HG03442 (cell line): ENCODE measurements around the gene TMEM258.

Experiments
- ATAC-seq: cut with Tn5 transposase; IDR thresholded peaks from one replicate; pipeline ENCODE4 v1.9.1; 2021; ENCODE audit warnings: mild to moderate bottlenecking, moderate library complexity; ENCODE audit not compliant: unreplicated experiment

The TMEM258 gene

DNA sequence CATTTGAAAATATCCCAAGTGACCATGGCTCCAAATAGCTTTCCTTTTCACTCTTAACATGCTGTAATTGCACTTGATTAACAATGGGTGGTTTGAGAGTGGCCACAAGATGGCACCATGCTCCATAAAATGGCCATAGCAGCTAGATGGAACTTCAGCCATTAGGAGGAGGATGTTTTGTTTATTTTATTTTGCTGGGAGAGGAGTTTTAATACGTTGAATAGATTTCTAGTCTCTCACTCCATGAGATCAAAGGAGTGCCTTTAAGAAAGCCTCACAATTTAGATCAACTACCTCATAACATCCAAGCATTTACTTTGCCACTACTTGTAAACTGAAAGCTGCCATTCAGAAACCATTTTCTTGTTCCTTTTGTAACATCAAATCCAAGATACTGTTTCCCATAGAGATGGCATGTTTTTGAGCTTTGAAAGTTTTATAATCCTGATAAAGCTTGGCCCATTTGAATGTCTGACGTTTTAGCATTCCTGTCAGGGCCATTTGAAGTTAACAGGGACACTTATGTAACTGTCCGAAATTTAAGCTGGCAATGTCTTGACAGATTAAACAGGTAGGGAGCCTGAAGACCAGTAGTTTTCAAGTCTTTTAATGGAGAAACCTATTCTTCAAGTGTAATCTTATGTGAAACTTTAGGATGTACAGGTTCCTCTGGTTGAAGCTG lies 5.0 kb upstream of the TMEM258 start:
- no peak for ATAC-seq

DNA sequence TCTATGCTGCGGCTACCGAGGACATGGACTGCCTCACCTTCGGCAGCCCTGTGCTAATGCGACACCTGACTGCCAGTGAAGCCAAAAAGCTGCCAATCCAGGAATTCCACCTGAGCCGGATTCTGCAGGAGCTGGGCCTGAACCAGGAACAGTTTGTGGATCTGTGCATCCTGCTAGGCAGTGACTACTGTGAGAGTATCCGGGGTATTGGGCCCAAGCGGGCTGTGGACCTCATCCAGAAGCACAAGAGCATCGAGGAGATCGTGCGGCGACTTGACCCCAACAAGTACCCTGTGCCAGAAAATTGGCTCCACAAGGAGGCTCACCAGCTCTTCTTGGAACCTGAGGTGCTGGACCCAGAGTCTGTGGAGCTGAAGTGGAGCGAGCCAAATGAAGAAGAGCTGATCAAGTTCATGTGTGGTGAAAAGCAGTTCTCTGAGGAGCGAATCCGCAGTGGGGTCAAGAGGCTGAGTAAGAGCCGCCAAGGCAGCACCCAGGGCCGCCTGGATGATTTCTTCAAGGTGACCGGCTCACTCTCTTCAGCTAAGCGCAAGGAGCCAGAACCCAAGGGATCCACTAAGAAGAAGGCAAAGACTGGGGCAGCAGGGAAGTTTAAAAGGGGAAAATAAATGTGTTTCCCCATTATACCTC lies 3.6 kb upstream of the TMEM258 start:
- no peak for ATAC-seq

DNA sequence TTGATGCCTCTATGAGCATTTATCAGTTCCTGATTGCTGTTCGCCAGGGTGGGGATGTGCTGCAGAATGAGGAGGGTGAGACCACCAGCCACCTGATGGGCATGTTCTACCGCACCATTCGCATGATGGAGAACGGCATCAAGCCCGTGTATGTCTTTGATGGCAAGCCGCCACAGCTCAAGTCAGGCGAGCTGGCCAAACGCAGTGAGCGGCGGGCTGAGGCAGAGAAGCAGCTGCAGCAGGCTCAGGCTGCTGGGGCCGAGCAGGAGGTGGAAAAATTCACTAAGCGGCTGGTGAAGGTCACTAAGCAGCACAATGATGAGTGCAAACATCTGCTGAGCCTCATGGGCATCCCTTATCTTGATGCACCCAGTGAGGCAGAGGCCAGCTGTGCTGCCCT lies 3.1 kb upstream of the TMEM258 start:
- ATAC-seq, result no peak

DNA sequence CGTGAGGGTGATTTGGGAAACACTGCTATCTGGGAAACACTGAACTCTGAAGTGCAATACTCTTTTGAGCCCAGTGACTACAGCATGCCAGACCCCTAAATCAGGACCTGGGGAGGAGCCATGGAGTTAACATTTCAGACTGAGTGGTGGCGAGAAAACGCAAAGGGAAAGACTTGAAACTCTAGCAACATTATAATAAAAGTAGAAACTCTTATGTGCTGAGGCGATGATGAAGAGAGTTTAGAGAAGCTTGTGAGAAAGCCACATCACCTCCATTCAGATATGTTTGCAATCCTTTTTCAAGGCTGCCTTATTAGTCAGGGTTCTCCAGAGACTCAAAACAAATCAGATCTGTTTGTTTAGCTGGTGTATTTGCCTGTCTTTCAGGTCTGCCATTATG lies 2.2 kb upstream of the TMEM258 start:
- no peak for ATAC-seq

DNA sequence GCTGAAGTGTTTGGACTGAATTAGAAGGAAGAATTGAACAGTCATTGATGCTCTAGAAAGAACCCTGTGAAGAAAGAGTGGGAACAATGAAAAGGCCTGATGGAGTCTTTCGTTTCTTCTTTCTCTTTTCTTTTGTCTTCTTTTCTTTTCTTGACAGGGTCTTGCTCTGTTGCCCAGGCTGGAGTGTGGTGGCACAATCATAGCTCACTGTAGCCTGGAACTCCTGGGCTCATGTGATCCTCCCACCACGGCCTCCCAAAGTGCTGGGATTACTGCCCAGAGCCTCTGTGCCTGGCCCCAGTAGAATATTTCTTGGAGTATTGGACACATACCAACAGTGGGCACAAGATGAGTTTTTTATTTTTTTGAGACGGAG lies 1.4 kb upstream of the TMEM258 start:
- ATAC-seq, result no peak

DNA sequence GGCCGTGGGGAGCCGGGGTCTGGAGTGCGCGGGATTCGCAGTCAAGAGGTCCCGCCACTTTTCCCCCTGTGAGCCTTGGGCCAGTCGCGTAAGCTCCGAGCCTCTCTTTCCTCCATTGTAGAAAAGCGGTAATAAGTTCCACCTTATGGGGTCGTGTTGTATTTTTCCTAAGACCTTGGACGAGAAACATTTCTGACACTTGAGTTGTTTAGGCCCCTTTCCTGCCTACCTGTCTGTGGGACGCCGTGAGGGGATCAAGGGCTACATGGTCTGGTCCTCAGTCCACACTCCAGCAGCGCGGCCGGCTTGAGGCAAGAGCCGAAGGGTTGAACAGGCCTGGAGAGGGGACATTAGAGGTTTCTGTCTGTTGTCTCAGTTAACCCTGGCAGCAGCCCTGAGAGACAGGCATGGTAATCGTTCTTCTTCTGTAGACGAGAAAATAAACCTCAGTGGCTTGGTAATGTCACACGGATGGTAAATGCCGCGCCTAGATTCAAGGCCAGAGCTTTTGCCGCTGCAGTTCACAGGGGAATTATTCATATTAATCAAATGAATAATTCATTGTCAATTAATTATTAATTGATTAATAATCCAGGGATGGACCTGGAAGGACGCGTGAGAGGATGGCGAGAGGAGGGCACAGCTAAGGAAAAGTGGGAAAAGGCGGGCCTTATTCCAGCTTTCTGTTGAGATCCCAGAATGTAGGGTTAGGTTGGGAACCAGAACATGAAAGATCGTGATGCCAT lies 857 bp upstream of the TMEM258 start:
- ATAC-seq, result no peak

DNA sequence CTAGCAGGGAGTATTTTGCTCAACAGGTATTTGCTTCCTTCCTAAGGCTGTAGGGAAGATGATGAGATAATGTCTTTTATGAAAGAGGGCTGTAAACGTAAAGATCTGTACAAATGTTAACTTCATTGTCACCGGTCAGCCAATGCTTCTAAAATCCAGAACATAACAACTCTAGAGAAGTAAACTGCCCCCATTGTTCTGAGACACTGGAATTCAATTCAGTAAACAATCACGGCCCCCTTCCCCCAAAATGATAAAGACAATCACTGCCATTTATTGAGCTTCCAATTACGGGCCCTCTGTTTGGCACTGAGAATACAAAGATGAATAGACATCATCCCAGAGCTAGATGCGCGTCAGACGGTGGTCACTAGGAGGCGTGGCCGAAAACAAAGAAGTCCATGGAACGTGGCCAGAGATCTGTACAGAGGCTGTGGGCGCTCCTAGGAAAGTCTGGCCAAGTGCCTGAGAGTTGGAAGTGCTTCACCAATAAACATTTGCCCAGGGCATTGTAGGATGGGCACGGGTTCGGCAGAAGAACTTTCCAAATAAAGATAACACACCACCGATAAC lies 576 bp downstream of the TMEM258 start:
- no peak for ATAC-seq

DNA sequence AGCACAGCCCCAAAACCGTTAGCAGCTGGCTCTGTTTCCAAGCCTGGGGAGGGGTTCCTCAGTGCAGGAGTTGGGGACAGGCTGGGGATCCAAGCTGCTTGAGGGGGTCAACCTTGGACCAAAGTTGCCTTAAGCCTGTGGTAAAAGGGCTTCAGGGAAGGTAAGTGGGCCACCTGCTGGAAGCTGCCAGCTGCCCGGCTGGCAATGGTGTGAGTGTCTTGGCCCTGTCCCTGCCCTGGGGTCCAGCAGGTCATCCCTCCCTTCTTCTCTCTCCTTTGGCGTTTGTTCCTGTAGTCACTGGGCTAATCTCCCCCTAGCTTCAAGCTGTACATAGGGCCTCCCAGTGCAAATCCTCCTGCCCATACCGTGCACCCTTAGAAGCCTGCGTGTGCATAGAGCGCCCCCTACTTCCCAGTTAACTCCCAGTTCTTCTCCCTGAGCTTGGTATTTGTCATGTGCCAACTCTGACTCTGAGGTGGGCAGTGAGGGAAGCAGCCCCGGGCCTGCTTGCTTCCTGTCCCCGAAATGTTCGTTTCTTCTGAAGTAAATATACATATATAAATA lies 4.4 kb downstream of the TMEM258 start:
- ATAC-seq, result no peak

DNA sequence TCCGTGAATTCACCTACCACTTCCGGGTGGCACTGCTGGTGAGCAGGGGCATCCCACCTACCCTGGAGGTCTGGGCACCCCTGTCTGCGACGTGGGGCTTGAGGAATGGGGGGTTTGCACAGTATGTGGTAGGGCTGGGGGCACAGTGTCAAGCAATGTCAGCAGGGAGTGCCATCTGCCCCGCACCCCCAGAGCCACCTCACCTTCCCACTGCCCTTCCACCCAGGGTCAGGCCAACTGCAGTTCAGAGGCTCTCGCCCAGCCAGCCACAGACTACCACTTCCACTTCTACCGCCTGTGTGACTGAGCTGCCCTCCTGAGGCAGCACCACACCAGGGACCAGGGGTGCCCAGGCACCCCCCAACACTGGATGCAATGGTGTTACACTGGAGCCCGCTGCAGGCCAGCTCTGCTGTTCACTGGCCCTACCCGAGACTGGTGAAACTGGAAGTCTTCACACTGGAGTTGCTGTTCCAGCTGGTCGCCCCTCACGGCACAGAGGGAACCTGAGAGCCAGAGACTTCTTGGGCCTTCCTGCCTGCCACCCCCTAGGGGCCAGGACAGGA lies 6.5 kb downstream of the TMEM258 start:
- no peak for ATAC-seq

DNA sequence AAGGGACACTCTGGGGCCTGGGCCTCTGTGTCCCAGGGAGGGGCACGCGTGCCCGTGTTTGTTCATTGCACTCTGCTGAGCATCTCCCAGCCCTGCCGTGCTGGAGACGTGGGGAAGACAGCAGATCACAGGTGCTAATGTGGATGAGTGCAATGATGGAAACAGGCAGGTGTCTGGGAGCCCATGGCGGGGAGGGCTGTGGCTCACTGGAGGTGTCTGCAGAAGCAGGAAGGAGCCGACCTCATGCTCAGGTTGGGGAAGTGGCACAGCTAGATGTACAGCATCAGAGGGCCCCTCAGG lies 7.9 kb downstream of the TMEM258 start:
- no peak for ATAC-seq

DNA sequence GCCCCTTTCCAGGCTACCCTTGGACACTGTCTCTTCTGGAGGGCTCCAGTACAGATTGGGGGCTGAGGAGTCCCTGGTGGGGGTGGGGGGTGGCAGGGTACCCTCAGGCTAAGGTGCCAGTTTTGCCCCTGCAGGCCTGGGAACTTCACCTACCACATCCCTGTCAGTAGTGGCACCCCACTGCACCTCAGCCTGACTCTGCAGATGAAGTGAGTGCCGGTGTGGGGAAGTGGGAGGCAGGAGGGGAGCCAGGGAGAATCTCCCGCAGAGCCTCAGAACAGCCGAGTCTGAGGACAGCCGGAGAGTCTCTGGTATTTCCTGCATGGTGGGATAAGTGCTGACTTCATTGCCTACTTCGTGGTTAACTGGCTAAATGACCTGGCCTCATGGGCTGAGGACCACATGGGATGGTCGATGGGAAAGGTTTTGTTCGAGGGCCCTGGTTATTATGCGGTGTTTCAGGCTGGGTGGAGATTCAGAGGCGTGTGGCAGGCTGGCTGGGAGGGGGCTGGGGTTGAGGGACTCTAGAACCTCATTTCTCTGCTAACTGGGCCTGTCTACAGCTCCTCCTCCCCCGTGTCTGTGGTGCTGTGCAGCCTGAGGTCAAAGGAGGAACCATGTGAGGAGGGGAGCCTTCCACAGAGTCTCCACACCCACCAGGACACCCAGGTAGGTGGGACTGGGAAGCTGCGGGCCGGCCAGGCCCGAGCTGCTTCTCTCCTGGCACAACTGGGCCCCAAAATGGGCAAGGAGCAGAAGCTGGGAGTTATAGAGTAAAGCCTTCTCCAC lies 8.5 kb downstream of the TMEM258 start:
- ATAC-seq, result no peak

DNA sequence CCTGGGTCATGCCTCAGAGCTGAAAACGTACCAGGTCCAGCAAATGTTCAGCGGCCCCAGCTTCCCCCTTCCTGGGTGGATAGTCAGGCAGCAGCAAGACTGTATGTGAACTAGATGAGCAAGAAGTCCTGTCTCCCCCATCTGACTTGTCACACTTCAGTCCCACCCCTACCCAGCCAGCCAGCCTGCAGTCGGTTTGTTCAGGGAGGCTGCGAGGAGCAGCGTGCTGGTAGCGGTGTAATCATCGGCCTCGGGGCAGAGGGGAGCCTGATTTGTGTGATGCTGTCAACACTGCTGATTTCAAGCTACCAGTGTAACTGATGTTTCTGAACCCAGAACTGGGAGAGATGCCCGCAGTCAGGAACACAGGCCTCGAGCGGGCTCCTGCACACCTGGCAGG lies 9.6 kb downstream of the TMEM258 start:
- no peak for ATAC-seq

DNA sequence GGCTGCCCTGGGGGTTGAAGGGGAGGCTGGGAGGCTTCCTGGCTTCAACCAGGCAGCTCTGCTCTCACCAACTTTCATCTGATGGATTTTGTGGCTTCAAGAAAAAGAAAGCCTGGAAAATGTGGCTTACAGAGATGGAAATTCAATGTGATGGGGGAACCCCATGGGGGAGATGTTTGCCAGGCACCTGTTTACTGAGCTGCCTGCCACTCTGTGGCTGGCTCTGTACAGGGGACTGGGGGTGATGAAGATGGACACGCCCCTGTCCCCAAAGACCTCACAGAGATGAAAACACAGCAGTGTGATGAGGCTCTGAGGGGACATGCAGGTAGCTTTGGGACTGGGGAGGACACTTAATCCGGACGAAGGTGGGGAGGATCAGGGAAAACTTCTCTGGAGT lies 10.1 kb downstream of the TMEM258 start:
- ATAC-seq, result no peak

DNA sequence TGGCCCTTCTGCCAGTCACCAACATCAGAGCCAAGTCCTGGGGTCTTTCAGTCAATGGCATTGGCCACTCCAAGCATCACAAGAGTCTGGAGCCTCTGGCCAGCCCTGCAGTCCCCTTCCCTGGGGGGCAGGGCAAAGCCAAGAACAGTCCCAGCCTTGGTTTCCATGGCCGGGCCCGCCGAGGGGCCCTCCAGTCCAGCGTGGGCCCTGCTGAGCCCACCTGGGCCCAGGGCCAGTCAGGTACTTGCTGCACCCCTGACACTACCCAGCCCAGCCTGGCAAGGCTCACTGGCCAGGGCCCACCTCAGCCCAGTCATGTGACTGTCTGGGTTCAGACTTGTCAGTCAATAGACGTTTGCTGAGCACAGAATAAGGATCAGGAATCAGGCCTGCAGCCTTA lies 10.8 kb downstream of the TMEM258 start:
- ATAC-seq, result no peak

DNA sequence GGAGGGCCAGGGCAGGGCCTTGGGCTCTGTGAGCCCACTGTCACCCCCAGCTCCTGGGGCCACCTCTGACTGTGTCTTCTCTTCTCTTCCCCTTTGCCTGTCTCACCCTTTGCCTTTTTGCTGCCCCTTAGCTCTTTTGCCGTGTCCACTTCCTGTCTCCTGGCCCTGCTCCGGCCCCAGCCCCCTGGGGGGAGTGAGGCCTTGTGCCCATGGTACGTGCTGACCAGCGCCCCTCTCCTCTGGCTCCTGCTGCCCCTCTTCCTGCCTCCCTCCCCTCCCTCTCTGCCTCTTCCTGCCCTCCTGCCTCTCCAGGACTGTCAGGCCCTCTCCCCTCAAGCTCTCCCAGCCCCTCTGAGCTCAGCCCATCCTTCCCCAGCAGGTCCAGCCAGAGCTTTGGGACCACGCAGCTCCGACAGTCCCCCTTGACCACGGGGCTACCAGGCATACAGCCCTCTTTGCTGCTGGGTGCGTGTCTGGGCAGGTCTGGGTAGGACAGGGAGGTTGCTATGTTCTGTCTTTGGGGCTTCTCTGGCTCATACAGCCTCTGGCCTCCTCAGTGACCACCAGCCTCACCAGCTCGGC lies 11.7 kb downstream of the TMEM258 start:
- ATAC-seq, result no peak

DNA sequence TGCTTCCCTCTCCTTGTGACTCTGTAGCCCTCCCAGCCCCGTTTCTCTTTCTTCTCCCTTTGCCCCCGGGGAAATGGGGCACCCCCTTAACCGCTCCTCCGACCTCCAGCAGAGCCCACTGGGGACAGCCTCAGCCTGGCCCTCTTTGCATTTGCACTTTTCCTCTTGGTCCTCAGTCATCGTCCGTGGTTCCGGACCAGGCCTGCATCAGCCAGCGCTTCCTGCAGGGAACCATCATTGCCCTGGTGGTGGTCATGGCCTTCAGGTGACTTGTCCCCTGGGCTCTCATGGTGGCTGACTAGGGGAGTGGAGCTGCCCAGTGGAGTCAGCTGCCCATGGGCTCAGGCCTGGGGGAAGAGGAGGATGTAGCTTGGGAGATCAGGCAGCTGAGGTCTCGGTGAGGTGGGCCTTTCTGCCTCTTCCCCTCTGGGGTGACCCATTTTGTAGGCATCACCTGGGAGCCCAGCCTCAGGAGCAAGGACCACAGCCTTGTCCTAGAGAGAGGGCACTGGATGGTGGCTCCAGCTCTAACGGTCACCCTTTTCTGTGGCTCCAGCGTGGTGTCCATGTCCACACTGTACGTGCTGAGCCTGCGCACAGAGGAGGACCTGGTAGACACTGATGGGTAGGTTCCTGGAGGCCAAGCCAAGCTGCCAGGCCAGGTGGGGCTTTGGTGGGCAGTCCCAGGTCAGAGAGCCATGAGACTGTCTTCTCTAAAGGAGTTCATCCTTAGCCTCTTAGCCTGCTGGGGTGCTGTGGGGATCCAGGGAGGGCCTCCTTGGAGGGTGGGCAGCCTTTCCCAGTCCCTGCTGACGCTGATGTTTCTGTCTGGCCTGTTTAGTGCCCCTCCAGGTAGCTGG lies 12.5 kb downstream of the TMEM258 start:
- no peak for ATAC-seq

DNA sequence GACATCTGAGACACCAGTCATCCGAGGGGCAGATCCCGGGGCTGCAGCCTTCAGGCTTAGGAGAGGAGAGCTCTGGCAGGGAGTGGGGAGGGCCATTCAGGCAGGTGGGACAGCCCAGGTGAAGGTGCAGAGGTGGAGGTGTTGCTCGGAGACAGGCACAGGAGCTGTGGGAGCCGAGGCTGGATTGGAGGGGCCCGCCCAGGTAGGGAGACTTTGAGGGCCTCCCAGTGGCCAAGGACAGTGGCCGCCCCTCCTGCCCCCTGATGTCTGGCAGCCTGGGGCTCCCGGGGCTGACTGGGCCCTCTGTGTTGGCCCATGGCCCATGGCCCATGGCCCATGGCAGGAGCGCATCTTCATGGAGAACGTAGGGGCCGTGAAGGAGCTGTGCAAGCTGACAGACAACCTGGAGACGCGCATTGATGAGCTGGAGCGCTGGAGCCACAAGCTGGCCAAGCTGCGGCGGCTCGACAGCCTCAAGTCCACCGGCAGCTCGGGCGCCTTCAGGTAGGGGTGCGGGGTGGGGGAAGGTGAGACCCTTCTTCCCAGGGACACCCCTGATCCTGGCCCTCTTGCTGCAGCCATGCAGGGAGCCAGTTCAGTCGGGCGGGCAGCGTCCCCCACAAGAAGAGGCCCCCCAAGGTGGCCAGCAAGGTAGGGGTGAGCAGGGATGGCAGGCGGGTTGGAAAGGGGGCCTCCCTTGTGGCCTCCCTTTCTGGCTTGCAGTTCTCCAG lies 13.3 kb downstream of the TMEM258 start:
- no peak for ATAC-seq

DNA sequence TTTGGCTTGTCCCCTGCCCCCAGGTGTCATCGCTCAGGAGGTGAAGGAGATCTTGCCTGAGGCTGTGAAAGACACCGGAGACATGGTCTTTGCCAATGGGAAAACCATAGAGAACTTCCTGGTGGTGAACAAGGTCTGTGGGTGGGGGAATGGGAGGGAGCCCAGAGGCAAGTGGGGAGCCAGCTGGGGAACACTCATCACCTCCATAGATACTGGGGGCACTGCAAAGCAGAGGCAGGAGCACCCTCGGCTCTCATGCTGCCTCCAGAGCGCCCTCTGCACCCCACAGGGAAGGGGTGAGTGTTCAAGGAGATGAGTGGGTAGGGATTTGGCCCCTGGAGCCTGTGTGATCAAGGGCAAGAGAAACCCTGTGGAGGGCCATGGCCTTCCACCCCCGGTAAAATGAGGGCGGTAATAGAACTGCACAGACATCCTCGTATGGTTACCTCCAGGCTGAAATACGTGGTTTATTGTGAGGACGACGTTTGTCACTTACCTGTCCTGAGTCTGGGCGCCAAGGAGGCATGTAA lies 14.0 kb downstream of the TMEM258 start:
- no peak for ATAC-seq
